ENCODE data around the gene PSMB7. TPM values are rescaled to one million over a fixed set of nuclear protein-coding genes. Genes with fewer than 3 reads are reported as not detected.

The PSMB7 gene
- total and polyA plus RNA-seq, 2 of the 13 experiments (the other 11 are each of a cell fraction or from before 2014, with no cell fraction given) = 259 to 291 TPM

- TF ChIP-seq ZNF253 (CRISPR knock-in tag; IDR thresholded peaks at IDR 0.05; ENCODE audit: borderline replicate concordance) (no peak), ZNF709 (CRISPR knock-in tag; IDR thresholded peaks at IDR 0.05) (no peak), PHF8 (CRISPR knock-in tag; IDR thresholded peaks at IDR 0.05) (no peak), THAP8 (CRISPR knock-in tag; IDR thresholded peaks at IDR 0.05; ENCODE audit: borderline replicate concordance) (no peak), PAWR (CRISPR knock-in tag; IDR thresholded peaks at IDR 0.05; ENCODE audit: borderline replicate concordance) (no peak), EEA1 (CRISPR knock-in tag; IDR thresholded peaks at IDR 0.05; ENCODE audit: borderline replicate concordance) (no peak), SOX5 (CRISPR knock-in tag; IDR thresholded peaks at IDR 0.05; ENCODE audit: borderline replicate concordance) (no peak), ZNF12 (CRISPR knock-in tag; IDR thresholded peaks at IDR 0.05) (no peak), FLYWCH1 (CRISPR knock-in tag; IDR thresholded peaks at IDR 0.05) (no peak), SALL2 (CRISPR knock-in tag; IDR thresholded peaks at IDR 0.05) (no peak), ZBTB7B (CRISPR knock-in tag; IDR thresholded peaks at IDR 0.05) (no peak), ZNF607 (CRISPR knock-in tag; IDR thresholded peaks at IDR 0.05; ENCODE audit: borderline replicate concordance) (0 out of 2 replicates have a peak, but pooled peaks have one; percentile 6)
Observed at GRCh38 chr9:124357721-124358361, 57.4 kb downstream of the PSMB7 start (continued).

DNA sequence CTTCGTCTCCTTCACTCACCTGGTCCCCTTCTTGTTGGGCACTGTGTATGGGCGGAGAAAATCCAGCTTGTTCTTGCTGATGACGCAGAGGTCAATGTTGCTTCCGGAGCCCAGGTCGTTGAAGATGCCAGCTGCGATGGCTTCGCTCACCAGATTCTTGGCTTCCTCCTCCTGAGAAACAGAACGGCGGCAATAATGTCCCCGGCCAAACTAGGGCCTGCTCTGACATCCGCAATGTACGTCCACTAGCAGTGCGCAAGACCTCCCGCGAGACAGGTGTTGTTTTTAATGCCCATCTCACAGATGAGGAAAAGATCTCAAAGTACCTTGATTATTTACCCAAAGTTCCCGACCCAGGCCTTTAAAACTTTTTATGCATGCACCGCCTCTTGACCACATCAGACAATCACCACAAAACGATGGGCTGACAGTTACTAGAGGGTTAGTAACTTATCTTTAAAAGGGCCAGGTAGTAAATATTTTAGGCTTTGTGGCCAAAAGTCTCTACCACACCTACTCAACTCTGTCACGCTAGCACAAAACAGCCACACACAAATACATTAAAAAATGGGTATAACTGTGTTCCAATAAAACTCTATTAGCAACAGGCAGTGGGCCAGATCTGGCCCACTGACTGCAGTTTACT, 58.4 kb downstream of the PSMB7 start:
- no peak for ATAC-seq
- no peak for FAIRE-seq
- POLR2A ChIA-PET = no interaction called here
- in situ Hi-C loops (cut with HindIII; ENCODE audit: extremely low pct_ligation_motif_present, low pct_unique_long_range_greater_than_20kb) = no loop called here
- H3K9ac ChIP-seq (ENCODE audit: insufficient read depth, low read depth, low read length) = no peak overlapping the region
- peaks cover 20% of the 10 kb centered on the region for H3K4me1 ChIP-seq (ENCODE audit: insufficient read depth, low read length)
- CTCF ChIA-PET (ENCODE audit: low intra/inter-chr PET ratio, low total read pairs) = no interaction called here
- no TSS peak for BruUV-seq (replicated peaks)
- no peak for DNase-seq (ENCODE audit: low spot score)
- TF ChIP-seq KLF15 (CRISPR knock-in tag; IDR thresholded peaks at IDR 0.05; ENCODE audit: borderline replicate concordance) (no peak), POLR2A (IDR thresholded peaks at IDR 0.05; ENCODE audit: insufficient read depth in 1 of 2, low read depth in 2 of 2, low read length in 2 of 2) (0 out of 4 replicates have a peak, but pooled peaks of 1 of the 2 experiments have one; percentile 16), POLR2G (IDR thresholded peaks at IDR 0.05; ENCODE audit: low read depth, low read length) (peak; percentile 24; the same call in 1 of the 2 replicates)
- H2AFZ ChIP-seq (ENCODE audit: low read length) = no peak overlapping the region
- H3K79me2 ChIP-seq (ENCODE audit: insufficient read depth, low read length) = peaks cover 53% of the 10 kb centered on the region
- H3K27me3 ChIP-seq (ENCODE audit: control insufficient read depth in 1 of 2, insufficient read depth in 2 of 2, low read length in 2 of 2) = no peaks in the 10 kb centered on the region
- no peak overlapping the region for H3K4me2 ChIP-seq (ENCODE audit: low read depth, low read length)
- peaks cover 13 to 46% of the 10 kb centered on the region in 2 experiments for H3K36me3 ChIP-seq (replicated peaks in 1 of 2; ENCODE audit: control insufficient read depth in 1 of 2, insufficient read depth in 2 of 2, low read length in 2 of 2)
- no peak overlapping the region for H3K27ac ChIP-seq (ENCODE audit: extremely low read length, insufficient read depth, low read length)
- H3K9me3 ChIP-seq (ENCODE audit: low read length) = no peaks in the 10 kb centered on the region
- no peak overlapping the region for H3K4me3 ChIP-seq (replicated peaks in 1 of 3; ENCODE audit: insufficient read depth in 1 of 3, low read depth in 2 of 3, low read length in 3 of 3)
- H4K20me1 ChIP-seq (ENCODE audit: insufficient read depth, low read length) = peaks cover 11% of the 10 kb centered on the region; the same call in 1 of the 2 replicates
- intact Hi-C loops (cut with micrococcal nuclease; ENCODE audit: unreplicated experiment) = no loop called here
- WGBS (ENCODE audit: low lambda C conversion rate) = 97% methylated on average over 12 of the region's 19 CpGs
